Ascending aorta (tissue), 2 donors: ENCODE results near the gene LRRC27. TPM values are rescaled to one million over a fixed set of nuclear protein-coding genes. Genes with fewer than 3 reads are reported as not detected.

Experiments
- DNase-seq, 2 donors: peaks; one replicate each; pipeline ENCODE4 v3.0.0-alpha.2; 2019; ENCODE audit warnings: low spot score in 2 of 2
- H3K27ac ChIP-seq, 2 donors: fragments of 200-600 bp; sonication (generic); one replicate each; pipeline ENCODE4 v1.5.1; 2016 to 2017; ENCODE audit warnings: mild to moderate bottlenecking in 1 of 2
- H3K27me3 ChIP-seq: fragments of 200-600 bp; sonication (generic); one replicate; pipeline ENCODE4 v1.5.1; 2017
- H3K36me3 ChIP-seq, 2 donors: fragments of 200-600 bp; sonication (generic); one replicate each; pipeline ENCODE4 v1.5.1; 2016
- H3K4me1 ChIP-seq, 2 donors: fragments of 200-600 bp; sonication (generic); one replicate each; pipeline ENCODE4 v1.5.1; 2016 to 2017; ENCODE audit warnings: mild to moderate bottlenecking in 1 of 2
- H3K4me3 ChIP-seq, 2 donors: fragments of 200-600 bp; sonication (generic); one replicate each; pipeline ENCODE4 v1.5.1; 2016 to 2017; ENCODE audit warnings: mild to moderate bottlenecking in 1 of 2
- H3K9me3 ChIP-seq, 2 donors: fragments of 200-600 bp; sonication (generic); one replicate each; pipeline ENCODE4 v1.5.1; 2016
- intact Hi-C: fragments of 100-400 bp; cut with DNase I; formaldehyde crosslinking; loops from one replicate; pipeline ENCODE4 v1.15.1; 2023
- total RNA-seq: library from RNA; depleted of rRNA; stranded (reverse); fragments of >200 nt; gene quantifications from one replicate; pipeline ENCODE4 v1.1.0, GENCODE V29; 2016
- TF ChIP-seq, protein P1 (sequence below), 3 experiments: fragments of 200-600 bp in 2 of 3; fragments of 450-650 bp in 1 of 3; sonication (generic) in 2 of 3; IDR thresholded peaks; one replicate each; pipeline ENCODE4 v1.5.1; 2016 to 2019; ENCODE audit warnings: antibody characterized with exemption in 3 of 3, mild to moderate bottlenecking in 1 of 3, moderate library complexity in 1 of 3

The LRRC27 gene
- total RNA-seq, 1 donor from 2014 or later: 2.0 TPM

DNA sequence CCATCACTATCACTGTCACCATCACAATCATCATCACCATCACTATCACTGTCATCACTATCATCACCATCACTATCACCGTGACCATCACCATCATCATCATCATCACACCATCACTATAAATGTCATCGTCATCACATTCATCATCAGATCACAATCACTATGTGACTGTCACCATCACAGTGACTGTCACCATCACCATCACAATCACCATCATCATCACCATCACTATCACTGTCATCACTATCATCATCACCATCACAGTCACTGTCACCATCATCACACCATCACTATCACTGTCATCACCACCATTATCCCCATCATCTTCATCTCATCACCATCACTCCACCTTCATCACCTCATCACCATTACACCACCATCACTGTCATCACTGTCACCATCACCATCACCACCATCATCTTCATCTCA lies 96.0 kb downstream of the LRRC27 start:
- H3K4me3 ChIP-seq: no peak overlapping the region
- H3K36me3 ChIP-seq: no peaks in the 10 kb centered on the region
- H3K9me3 ChIP-seq: no peaks in the 10 kb centered on the region
- no peak for DNase-seq
- no peaks in the 10 kb centered on the region for H3K4me1 ChIP-seq
- no peak overlapping the region for H3K27ac ChIP-seq
- TF ChIP-seq, protein P1, sequence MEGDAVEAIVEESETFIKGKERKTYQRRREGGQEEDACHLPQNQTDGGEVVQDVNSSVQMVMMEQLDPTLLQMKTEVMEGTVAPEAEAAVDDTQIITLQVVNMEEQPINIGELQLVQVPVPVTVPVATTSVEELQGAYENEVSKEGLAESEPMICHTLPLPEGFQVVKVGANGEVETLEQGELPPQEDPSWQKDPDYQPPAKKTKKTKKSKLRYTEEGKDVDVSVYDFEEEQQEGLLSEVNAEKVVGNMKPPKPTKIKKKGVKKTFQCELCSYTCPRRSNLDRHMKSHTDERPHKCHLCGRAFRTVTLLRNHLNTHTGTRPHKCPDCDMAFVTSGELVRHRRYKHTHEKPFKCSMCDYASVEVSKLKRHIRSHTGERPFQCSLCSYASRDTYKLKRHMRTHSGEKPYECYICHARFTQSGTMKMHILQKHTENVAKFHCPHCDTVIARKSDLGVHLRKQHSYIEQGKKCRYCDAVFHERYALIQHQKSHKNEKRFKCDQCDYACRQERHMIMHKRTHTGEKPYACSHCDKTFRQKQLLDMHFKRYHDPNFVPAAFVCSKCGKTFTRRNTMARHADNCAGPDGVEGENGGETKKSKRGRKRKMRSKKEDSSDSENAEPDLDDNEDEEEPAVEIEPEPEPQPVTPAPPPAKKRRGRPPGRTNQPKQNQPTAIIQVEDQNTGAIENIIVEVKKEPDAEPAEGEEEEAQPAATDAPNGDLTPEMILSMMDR (IDR thresholded peaks at IDR 0.05): no peak
- no peaks in the 10 kb centered on the region for H3K27me3 ChIP-seq
- intact Hi-C loops: no loop called here

DNA sequence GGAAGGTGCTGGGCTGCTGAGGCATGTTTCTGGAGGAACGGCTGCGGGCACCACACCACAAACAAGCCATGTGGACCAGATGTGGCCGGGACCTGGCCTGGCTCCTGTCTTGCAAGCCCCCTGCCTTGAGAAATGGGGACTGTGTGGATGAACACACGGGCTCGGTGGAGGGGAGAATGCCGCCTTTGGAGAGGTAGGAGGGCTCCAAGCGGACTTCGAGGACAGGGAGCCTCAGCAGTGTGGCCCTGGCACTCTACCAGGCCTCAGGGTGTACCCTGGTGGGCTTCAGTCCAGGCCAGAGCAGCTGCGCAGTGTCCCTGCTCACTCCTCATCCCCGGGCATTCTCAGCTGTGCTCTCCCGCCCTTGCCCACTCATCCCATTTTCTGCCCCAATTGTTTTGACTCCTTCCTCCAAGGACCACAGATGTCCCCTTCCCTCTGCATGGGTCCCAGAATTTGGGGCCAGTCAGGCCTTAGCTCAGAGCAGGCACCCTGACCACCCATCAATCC lies 96.5 kb downstream of the LRRC27 start:
- no peaks in the 10 kb centered on the region for H3K36me3 ChIP-seq
- intact Hi-C loops: no loop called here
- no peaks in the 10 kb centered on the region for H3K4me1 ChIP-seq
- no peaks in the 10 kb centered on the region for H3K9me3 ChIP-seq
- H3K27me3 ChIP-seq: no peaks in the 10 kb centered on the region
- H3K4me3 ChIP-seq: no peak overlapping the region
- H3K27ac ChIP-seq: no peak overlapping the region
- DNase-seq: no peak
- TF ChIP-seq, protein P1 (IDR thresholded peaks at IDR 0.05): no peak

Other genes with a start within 250 kb of the LRRC27 start
- gene DPYSL4, start 145.2 kb upstream of the LRRC27 start, total RNA-seq: not detected
- gene STK32C, start 24.2 kb upstream of the LRRC27 start, total RNA-seq: 16.2 TPM
- gene PWWP2B, start 65.0 kb downstream of the LRRC27 start, total RNA-seq: 24.4 TPM
- 81.2 TPM for gene INPP5A, start 205.6 kb downstream of the LRRC27 start, total RNA-seq